HepG2 (cell line): ENCODE data around the gene FNDC3B. TPM values are rescaled to one million over a fixed set of nuclear protein-coding genes. Genes with fewer than 3 reads are reported as not detected.
A peak's percentile ranks its signal among the peaks of the same experiment; 100 is the strongest.

ENCODE experiments used
- ATAC-seq: fragments of 200-7000 bp; cut with Tn5 transposase; 3 replicates; pipeline ENCODE4 v1.9.1; 2020; ENCODE audit warnings: mild to moderate bottlenecking, moderate library complexity
- BruUV-seq: library from RNA; stranded (reverse); fragments of 400-500 nt; replicated peaks from 2 replicates; lab custom pipeline; 2021; lab: Mats Ljungman, UMichigan
- CTCF ChIA-PET: fragments of 300-600 bp; formaldehyde crosslinking; extraction: SDS; loops from one replicate; lab custom pipeline; 2021; ENCODE audit warnings: low total read pairs, inconsistent platforms, low intra/inter-chr PET ratio; lab: Yijun Ruan, JAX
- POLR2A ChIA-PET: fragments of 350-600 bp; sonication (Branson Sonifier 250); formaldehyde crosslinking; loops from one replicate; lab custom pipeline; 2020; ENCODE audit warnings: antibody characterized with exemption, inconsistent platforms; lab: Yijun Ruan, JAX
- DNase-seq: peaks from one replicate; pipeline ENCODE4 v3.0.0-alpha.2; 2015; ENCODE audit warnings: low spot score
- FAIRE-seq: peaks from 3 replicates; lab custom pipeline; 2011; peaks lifted over from hg19 to GRCh38; lab: Jason Lieb, UNC
- H2AFZ ChIP-seq: one replicate; pipeline ENCODE4 v1.6.1; 2011; ENCODE audit warnings: low read length, inconsistent platforms
- H3K27ac ChIP-seq: fragments of 300-600 bp; 3 replicates; pipeline ENCODE4 v1.8.0; 2011; ENCODE audit warnings: mixed run types, mild to moderate bottlenecking, mixed read lengths, low read length, inconsistent platforms; ENCODE audit not compliant: insufficient read depth; ENCODE audit errors: extremely low read length
- H3K27me3 ChIP-seq, 2 experiments: fragments of 200-600 bp in 1 of 2; 2 replicates in 1 of 2; 3 replicates in 1 of 2; pipeline versions ENCODE4 v1.6.0 to v1.8.0; 2011; ENCODE audit warnings: low read length in 2 of 2, mild to moderate bottlenecking in 2 of 2, moderate library complexity in 2 of 2, inconsistent platforms in 1 of 2; ENCODE audit not compliant: insufficient read depth in 2 of 2, control insufficient read depth in 1 of 2
- H3K36me3 ChIP-seq, 2 experiments: fragments of 200-600 bp in 1 of 2; replicated peaks in 1 of 2; 2 replicates in 1 of 2; 3 replicates in 1 of 2; pipeline versions ENCODE4 v1.5.1 to v1.8.0; 2011; ENCODE audit warnings: low read length in 2 of 2, inconsistent platforms in 1 of 2; ENCODE audit not compliant: insufficient read depth in 2 of 2, control insufficient read depth in 1 of 2
- H3K4me1 ChIP-seq: 2 replicates; pipeline ENCODE4 v1.5.1; 2012; ENCODE audit warnings: low read length, inconsistent platforms; ENCODE audit not compliant: insufficient read depth
- H3K4me2 ChIP-seq: 2 replicates; pipeline ENCODE4 v1.6.0; 2011; ENCODE audit warnings: low read depth, low read length, inconsistent platforms
- H3K4me3 ChIP-seq, 3 experiments: fragments of 200-600 bp in 1 of 3; sonication (generic), shearing (Covaris generic) in 1 of 3; replicated peaks in 1 of 3; 2 replicates each; pipeline ENCODE4 v1.5.1; 2011 to 2016; ENCODE audit warnings: low read length in 3 of 3, inconsistent platforms in 2 of 3, low read depth in 2 of 3, mild to moderate bottlenecking in 2 of 3, control low read depth in 1 of 3, mixed read lengths in 1 of 3; ENCODE audit not compliant: insufficient read depth in 1 of 3
- H3K79me2 ChIP-seq: one replicate; pipeline ENCODE4 v1.6.1; 2011; ENCODE audit warnings: low read length, inconsistent platforms; ENCODE audit not compliant: insufficient read depth
- H3K9ac ChIP-seq: 2 replicates; pipeline ENCODE4 v1.6.0; 2011; ENCODE audit warnings: mild to moderate bottlenecking, low read depth, low read length, inconsistent platforms; ENCODE audit not compliant: insufficient read depth
- H3K9me3 ChIP-seq: 2 replicates; pipeline ENCODE4 v1.5.1; 2012; ENCODE audit warnings: mild to moderate bottlenecking, low read length
- H4K20me1 ChIP-seq: 2 replicates; pipeline ENCODE4 v1.6.0; 2011; ENCODE audit warnings: inconsistent platforms, mild to moderate bottlenecking, low read length, moderate library complexity; ENCODE audit not compliant: insufficient read depth
- NR3C1 ChIP-seq: sonication (generic); formaldehyde crosslinking; IDR thresholded peaks from 2 replicates; pipeline ENCODE4 v1.4.0; 2020; ENCODE audit warnings: missing genetic modification reagents
- PAF1 ChIP-seq: IDR thresholded peaks from 2 replicates; pipeline ENCODE4 v1.6.1; 2016; ENCODE audit warnings: missing genetic modification reagents, missing compliant biosample characterization
- POLR2G ChIP-seq: fragments of 200-400 bp; formaldehyde crosslinking; IDR thresholded peaks from 2 replicates; pipeline ENCODE4 v1.6.1; 2018; ENCODE audit warnings: mild to moderate bottlenecking, low read depth, low read length, moderate library complexity
- RBM22 ChIP-seq: fragments of 200-400 bp; formaldehyde crosslinking; optimal IDR thresholded peaks from 2 replicates; pipeline ENCODE3; 2017; ENCODE audit warnings: mild to moderate bottlenecking, low read length, moderate library complexity
- SALL1 ChIP-seq: sonication (generic); formaldehyde crosslinking; IDR thresholded peaks from 2 replicates; pipeline ENCODE4 v1.8.0; 2022; ENCODE audit warnings: mild to moderate bottlenecking, missing genetic modification reagents
- SAP130 ChIP-seq: IDR thresholded peaks from 2 replicates; pipeline ENCODE4 v1.6.1; 2016; ENCODE audit warnings: low read depth
- SP2 ChIP-seq: sonication (generic); formaldehyde crosslinking; IDR thresholded peaks from 2 replicates; pipeline ENCODE4 v1.5.1; 2020; ENCODE audit warnings: mild to moderate bottlenecking, missing genetic modification reagents
- THAP11 ChIP-seq: IDR thresholded peaks from 2 replicates; pipeline ENCODE4 v1.6.1; 2016; ENCODE audit warnings: missing biosample characterization, missing genetic modification reagents
- ZNF605 ChIP-seq: sonication (generic); formaldehyde crosslinking; IDR thresholded peaks from 2 replicates; pipeline ENCODE4 v1.8.0; 2022; ENCODE audit warnings: mild to moderate bottlenecking, missing genetic modification reagents
- ZNF629 ChIP-seq: sonication (generic); formaldehyde crosslinking; conservative IDR thresholded peaks from 2 replicates; pipeline ENCODE4 v1.5.0; 2020; ENCODE audit warnings: missing genetic modification reagents
- ZNF660 ChIP-seq: sonication (generic); formaldehyde crosslinking; IDR thresholded peaks from 2 replicates; pipeline ENCODE4 v1.5.1; 2020; ENCODE audit warnings: mild to moderate bottlenecking, low read depth, missing genetic modification reagents, borderline replicate concordance
- WGBS: methylation state at CpG from one replicate; pipeline ENCODE4 v1.1.6; 2017; ENCODE audit warnings: low lambda C conversion rate; 5-methylcytosine and 5-hydroxymethylcytosine counted together
- in situ Hi-C: cut with HindIII; loops from 2 replicates; pipeline ENCODE4 v1.10.0; 2017; ENCODE audit warnings: low pct_unique_long_range_greater_than_20kb; ENCODE audit not compliant: extremely low pct_ligation_motif_present
- intact Hi-C: fragments of 100-400 bp; cut with micrococcal nuclease; formaldehyde crosslinking; loops from one replicate; pipeline ENCODE4 v1.10.0; 2022; ENCODE audit not compliant: unreplicated experiment
- polyA plus RNA-seq, 8 experiments: library from polyadenylated mRNA; depleted of rRNA in 3 of 8; stranded (reverse) in 7 of 8; unstranded in 1 of 8; fragments of >200 nt; fragmentation: Illumina TruSeq in 4 of 8; extraction: Trizol in 4 of 8; gene quantifications; 2 replicates each; pipeline versions ENCODE4 v1.2.1 to v1.2.3, GENCODE V29; 2011 to 2016; ENCODE audit warnings: low read depth in 4 of 8, missing spikeins in 1 of 8, mixed read lengths in 1 of 8; ENCODE audit not compliant: insufficient read depth in 1 of 8
- total RNA-seq, 5 experiments: library from RNA; depleted of rRNA; stranded (reverse); fragments of >200 nt; fragmentation: Illumina TruSeq; extraction: Trizol; gene quantifications; 2 replicates each; pipeline ENCODE4 v1.2.3, GENCODE V29; 2016; ENCODE audit warnings: low read depth in 1 of 5

FNDC3B gene
- total and polyA plus RNA-seq, 2 of the 13 experiments (the other 11 are each of a cell fraction or from before 2014, with no cell fraction given): 74.8 to 103 TPM

GRCh38 chr3:172177803-172178316, 138.5 kb downstream of the FNDC3B start:
- no peak overlapping the region for H3K4me3 ChIP-seq
- DNase-seq (no peak), FAIRE-seq (no peak), ATAC-seq (peak; percentile 2; the same call in 1 of the 3 replicates)
- 98% methylated on average over 2 of the region's 2 CpGs for WGBS
- in situ Hi-C loops: no loop called here
- H3K36me3 ChIP-seq: peaks cover 9 to 28% of the 10 kb centered on the region in 2 experiments
- H3K9me3 ChIP-seq: no peaks in the 10 kb centered on the region
- H3K4me2 ChIP-seq: peak overlapping the region; percentile 8; the same call in 1 of the 2 replicates
- TF ChIP-seq POLR2G (peak; percentile 29; the same call in 1 of the 2 replicates), RBM22 (peak; percentile 95), PAF1 (CRISPR knock-in tag) (peak; percentile 55; the same call in 1 of the 2 replicates), SP2 (CRISPR knock-in tag) (no peak), ZNF629 (0 out of 2 replicates have a peak, but pooled peaks have one; percentile 16), ZNF660 (CRISPR knock-in tag) (no peak), SAP130 (0 out of 2 replicates have a peak, but pooled peaks have one; percentile 15), THAP11 (CRISPR knock-in tag) (no peak), NR3C1 (CRISPR knock-in tag) (no peak), ZNF605 (CRISPR knock-in tag) (0 out of 2 replicates have a peak, but pooled peaks have one; percentile 26), SALL1 (CRISPR knock-in tag) (0 out of 2 replicates have a peak, but pooled peaks have one; percentile 7)
- POLR2A ChIA-PET: no interaction called here
- intact Hi-C loops: no loop called here
- peaks cover 95% of the 10 kb centered on the region for H4K20me1 ChIP-seq
- no peak overlapping the region for H2AFZ ChIP-seq
- no TSS peak for BruUV-seq
- peak overlapping the region; percentile 13 for H3K27ac ChIP-seq
- H3K79me2 ChIP-seq: peaks cover 94% of the 10 kb centered on the region
- H3K9ac ChIP-seq: no peak overlapping the region
- CTCF ChIA-PET: no interaction called here
- H3K4me1 ChIP-seq: peaks cover 100% of the 10 kb centered on the region
- no peaks in the 10 kb centered on the region for H3K27me3 ChIP-seq
